HepG2 (cell line): Measurements from ENCODE around the gene VWA7. TPM values are rescaled to one million over a fixed set of nuclear protein-coding genes. Genes with fewer than 3 reads are reported as not detected.
A peak's percentile ranks its signal among the peaks of the same experiment; 100 is the strongest.

ENCODE experiments used
- EP300 ChIP-seq, 3 experiments: sonication (generic) in 1 of 3; formaldehyde crosslinking in 1 of 3; IDR thresholded peaks; 2 replicates each; pipeline versions ENCODE4 v1.5.1 to v1.6.1; 2011 to 2020; ENCODE audit warnings: low read depth in 2 of 3, low read length in 2 of 3, borderline replicate concordance in 1 of 3, improper control_type of control experiment in 1 of 3, mild to moderate bottlenecking in 1 of 3, missing genetic modification reagents in 1 of 3, moderate library complexity in 1 of 3
- GABPA ChIP-seq, 2 experiments: IDR thresholded peaks; 2 replicates each; pipeline ENCODE4 v1.6.1; 2011 to 2016; ENCODE audit warnings: low read depth in 2 of 2, low read length in 1 of 2, missing biosample characterization in 1 of 2, missing genetic modification characterization in 1 of 2
- KDM4B ChIP-seq: sonication (generic); formaldehyde crosslinking; IDR thresholded peaks from 2 replicates; pipeline ENCODE4 v1.4.0; 2020; ENCODE audit warnings: missing genetic modification reagents
- NFIC ChIP-seq: IDR thresholded peaks from 2 replicates; pipeline ENCODE4 v1.6.1; 2012; ENCODE audit warnings: mild to moderate bottlenecking, low read length, inconsistent platforms
- NPAS2 ChIP-seq: sonication (generic); formaldehyde crosslinking; IDR thresholded peaks from 2 replicates; pipeline ENCODE4 v1.8.0; 2022; ENCODE audit warnings: mild to moderate bottlenecking, missing genetic modification reagents, borderline replicate concordance
- ZNF225 ChIP-seq: sonication (generic); formaldehyde crosslinking; IDR thresholded peaks from 2 replicates; pipeline ENCODE4 v1.4.0; 2020; ENCODE audit warnings: mild to moderate bottlenecking, missing genetic modification reagents
- ZNF550 ChIP-seq: sonication (generic); formaldehyde crosslinking; IDR thresholded peaks from 2 replicates; pipeline ENCODE4 v1.4.0; 2020; ENCODE audit warnings: mild to moderate bottlenecking, missing genetic modification reagents, borderline replicate concordance
- polyA plus RNA-seq, 8 experiments: library from polyadenylated mRNA; depleted of rRNA in 3 of 8; stranded (reverse) in 7 of 8; unstranded in 1 of 8; fragments of >200 nt; fragmentation: Illumina TruSeq in 4 of 8; extraction: Trizol in 4 of 8; gene quantifications; 2 replicates each; pipeline versions ENCODE4 v1.2.1 to v1.2.3, GENCODE V29; 2011 to 2016; ENCODE audit warnings: low read depth in 4 of 8, missing spikeins in 1 of 8, mixed read lengths in 1 of 8; ENCODE audit not compliant: insufficient read depth in 1 of 8
- total RNA-seq, 5 experiments: library from RNA; depleted of rRNA; stranded (reverse); fragments of >200 nt; fragmentation: Illumina TruSeq; extraction: Trizol; gene quantifications; 2 replicates each; pipeline ENCODE4 v1.2.3, GENCODE V29; 2016; ENCODE audit warnings: low read depth in 1 of 5
- TF ChIP-seq, protein P1 (sequence below): IDR thresholded peaks from 2 replicates; pipeline ENCODE4 v1.6.1; 2016; ENCODE audit warnings: low read depth, missing genetic modification reagents, missing compliant biosample characterization
- TF ChIP-seq, protein P2 (sequence below): sonication (generic); formaldehyde crosslinking; IDR thresholded peaks from 2 replicates; pipeline ENCODE4 v1.5.1; 2020; ENCODE audit warnings: mild to moderate bottlenecking, missing genetic modification reagents, moderate library complexity
- TF ChIP-seq, protein P3 (sequence below): sonication (generic); formaldehyde crosslinking; IDR thresholded peaks from 2 replicates; pipeline ENCODE4 v1.5.0; 2020; ENCODE audit warnings: missing genetic modification reagents
- TF ChIP-seq, protein P4 (sequence below), 2 experiments: IDR thresholded peaks; 2 replicates each; pipeline ENCODE4 v1.6.1; 2011 to 2012; ENCODE audit warnings: low read length in 2 of 2, borderline replicate concordance in 1 of 2, low read depth in 1 of 2, mild to moderate bottlenecking in 1 of 2, moderate library complexity in 1 of 2
- TF ChIP-seq, protein P5 (sequence below): sonication (generic); formaldehyde crosslinking; IDR thresholded peaks from 2 replicates; pipeline ENCODE4 v1.4.0; 2020; ENCODE audit warnings: missing genetic modification reagents

Gene VWA7
- total and polyA plus RNA-seq, 2 of the 13 experiments (the other 11 are each of a cell fraction or from before 2014, with no cell fraction given) = 0.86 to 3.3 TPM

DNA sequence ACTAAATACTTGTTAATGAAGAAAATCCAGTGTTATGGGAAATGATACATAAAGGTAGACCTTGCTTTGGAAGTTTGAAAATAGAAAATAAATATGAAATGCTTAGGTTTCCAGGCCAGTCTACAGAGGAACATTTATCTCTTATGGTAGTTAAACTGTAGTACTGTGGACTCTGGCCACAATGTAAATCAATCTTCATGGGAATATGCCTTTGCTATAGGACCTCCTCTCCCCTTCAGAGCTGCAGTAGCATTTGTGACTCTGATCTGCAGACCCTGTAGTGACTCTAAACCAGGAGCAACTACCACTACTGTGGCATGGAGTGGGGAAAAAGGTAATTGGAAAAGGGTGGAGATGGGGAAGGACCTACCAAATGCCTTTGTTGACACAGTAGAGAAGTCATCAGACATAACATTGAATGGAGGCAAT lies 42.8 kb upstream of the VWA7 start (continued):
- TF ChIP-seq, protein P1, sequence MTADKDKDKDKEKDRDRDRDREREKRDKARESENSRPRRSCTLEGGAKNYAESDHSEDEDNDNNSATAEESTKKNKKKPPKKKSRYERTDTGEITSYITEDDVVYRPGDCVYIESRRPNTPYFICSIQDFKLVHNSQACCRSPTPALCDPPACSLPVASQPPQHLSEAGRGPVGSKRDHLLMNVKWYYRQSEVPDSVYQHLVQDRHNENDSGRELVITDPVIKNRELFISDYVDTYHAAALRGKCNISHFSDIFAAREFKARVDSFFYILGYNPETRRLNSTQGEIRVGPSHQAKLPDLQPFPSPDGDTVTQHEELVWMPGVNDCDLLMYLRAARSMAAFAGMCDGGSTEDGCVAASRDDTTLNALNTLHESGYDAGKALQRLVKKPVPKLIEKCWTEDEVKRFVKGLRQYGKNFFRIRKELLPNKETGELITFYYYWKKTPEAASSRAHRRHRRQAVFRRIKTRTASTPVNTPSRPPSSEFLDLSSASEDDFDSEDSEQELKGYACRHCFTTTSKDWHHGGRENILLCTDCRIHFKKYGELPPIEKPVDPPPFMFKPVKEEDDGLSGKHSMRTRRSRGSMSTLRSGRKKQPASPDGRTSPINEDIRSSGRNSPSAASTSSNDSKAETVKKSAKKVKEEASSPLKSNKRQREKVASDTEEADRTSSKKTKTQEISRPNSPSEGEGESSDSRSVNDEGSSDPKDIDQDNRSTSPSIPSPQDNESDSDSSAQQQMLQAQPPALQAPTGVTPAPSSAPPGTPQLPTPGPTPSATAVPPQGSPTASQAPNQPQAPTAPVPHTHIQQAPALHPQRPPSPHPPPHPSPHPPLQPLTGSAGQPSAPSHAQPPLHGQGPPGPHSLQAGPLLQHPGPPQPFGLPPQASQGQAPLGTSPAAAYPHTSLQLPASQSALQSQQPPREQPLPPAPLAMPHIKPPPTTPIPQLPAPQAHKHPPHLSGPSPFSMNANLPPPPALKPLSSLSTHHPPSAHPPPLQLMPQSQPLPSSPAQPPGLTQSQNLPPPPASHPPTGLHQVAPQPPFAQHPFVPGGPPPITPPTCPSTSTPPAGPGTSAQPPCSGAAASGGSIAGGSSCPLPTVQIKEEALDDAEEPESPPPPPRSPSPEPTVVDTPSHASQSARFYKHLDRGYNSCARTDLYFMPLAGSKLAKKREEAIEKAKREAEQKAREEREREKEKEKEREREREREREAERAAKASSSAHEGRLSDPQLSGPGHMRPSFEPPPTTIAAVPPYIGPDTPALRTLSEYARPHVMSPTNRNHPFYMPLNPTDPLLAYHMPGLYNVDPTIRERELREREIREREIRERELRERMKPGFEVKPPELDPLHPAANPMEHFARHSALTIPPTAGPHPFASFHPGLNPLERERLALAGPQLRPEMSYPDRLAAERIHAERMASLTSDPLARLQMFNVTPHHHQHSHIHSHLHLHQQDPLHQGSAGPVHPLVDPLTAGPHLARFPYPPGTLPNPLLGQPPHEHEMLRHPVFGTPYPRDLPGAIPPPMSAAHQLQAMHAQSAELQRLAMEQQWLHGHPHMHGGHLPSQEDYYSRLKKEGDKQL = no peak; the same call in 1 of the 2 replicates
- TF ChIP-seq, protein P2, sequence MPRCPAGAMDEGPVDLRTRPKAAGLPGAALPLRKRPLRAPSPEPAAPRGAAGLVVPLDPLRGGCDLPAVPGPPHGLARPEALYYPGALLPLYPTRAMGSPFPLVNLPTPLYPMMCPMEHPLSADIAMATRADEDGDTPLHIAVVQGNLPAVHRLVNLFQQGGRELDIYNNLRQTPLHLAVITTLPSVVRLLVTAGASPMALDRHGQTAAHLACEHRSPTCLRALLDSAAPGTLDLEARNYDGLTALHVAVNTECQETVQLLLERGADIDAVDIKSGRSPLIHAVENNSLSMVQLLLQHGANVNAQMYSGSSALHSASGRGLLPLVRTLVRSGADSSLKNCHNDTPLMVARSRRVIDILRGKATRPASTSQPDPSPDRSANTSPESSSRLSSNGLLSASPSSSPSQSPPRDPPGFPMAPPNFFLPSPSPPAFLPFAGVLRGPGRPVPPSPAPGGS (CRISPR knock-in tag) = no peak
- TF ChIP-seq, protein P3, sequence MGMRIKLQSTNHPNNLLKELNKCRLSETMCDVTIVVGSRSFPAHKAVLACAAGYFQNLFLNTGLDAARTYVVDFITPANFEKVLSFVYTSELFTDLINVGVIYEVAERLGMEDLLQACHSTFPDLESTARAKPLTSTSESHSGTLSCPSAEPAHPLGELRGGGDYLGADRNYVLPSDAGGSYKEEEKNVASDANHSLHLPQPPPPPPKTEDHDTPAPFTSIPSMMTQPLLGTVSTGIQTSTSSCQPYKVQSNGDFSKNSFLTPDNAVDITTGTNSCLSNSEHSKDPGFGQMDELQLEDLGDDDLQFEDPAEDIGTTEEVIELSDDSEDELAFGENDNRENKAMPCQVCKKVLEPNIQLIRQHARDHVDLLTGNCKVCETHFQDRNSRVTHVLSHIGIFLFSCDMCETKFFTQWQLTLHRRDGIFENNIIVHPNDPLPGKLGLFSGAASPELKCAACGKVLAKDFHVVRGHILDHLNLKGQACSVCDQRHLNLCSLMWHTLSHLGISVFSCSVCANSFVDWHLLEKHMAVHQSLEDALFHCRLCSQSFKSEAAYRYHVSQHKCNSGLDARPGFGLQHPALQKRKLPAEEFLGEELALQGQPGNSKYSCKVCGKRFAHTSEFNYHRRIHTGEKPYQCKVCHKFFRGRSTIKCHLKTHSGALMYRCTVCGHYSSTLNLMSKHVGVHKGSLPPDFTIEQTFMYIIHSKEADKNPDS = no peak
- TF ChIP-seq NPAS2 (CRISPR knock-in tag) = no peak
- no peak for TF ChIP-seq ZNF550 (CRISPR knock-in tag)
- TF ChIP-seq, protein P4, sequence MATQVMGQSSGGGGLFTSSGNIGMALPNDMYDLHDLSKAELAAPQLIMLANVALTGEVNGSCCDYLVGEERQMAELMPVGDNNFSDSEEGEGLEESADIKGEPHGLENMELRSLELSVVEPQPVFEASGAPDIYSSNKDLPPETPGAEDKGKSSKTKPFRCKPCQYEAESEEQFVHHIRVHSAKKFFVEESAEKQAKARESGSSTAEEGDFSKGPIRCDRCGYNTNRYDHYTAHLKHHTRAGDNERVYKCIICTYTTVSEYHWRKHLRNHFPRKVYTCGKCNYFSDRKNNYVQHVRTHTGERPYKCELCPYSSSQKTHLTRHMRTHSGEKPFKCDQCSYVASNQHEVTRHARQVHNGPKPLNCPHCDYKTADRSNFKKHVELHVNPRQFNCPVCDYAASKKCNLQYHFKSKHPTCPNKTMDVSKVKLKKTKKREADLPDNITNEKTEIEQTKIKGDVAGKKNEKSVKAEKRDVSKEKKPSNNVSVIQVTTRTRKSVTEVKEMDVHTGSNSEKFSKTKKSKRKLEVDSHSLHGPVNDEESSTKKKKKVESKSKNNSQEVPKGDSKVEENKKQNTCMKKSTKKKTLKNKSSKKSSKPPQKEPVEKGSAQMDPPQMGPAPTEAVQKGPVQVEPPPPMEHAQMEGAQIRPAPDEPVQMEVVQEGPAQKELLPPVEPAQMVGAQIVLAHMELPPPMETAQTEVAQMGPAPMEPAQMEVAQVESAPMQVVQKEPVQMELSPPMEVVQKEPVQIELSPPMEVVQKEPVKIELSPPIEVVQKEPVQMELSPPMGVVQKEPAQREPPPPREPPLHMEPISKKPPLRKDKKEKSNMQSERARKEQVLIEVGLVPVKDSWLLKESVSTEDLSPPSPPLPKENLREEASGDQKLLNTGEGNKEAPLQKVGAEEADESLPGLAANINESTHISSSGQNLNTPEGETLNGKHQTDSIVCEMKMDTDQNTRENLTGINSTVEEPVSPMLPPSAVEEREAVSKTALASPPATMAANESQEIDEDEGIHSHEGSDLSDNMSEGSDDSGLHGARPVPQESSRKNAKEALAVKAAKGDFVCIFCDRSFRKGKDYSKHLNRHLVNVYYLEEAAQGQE (IDR thresholded peaks at IDR 0.05; ENCODE audit: borderline replicate concordance in 1 of 2, low read depth in 1 of 2, low read length in 2 of 2) = no peak
- TF ChIP-seq ZNF225 (CRISPR knock-in tag) = no peak
- no peak for TF ChIP-seq KDM4B (CRISPR knock-in tag)
- TF ChIP-seq GABPA (IDR thresholded peaks at IDR 0.05; ENCODE audit: low read depth, low read length) = no peak
- TF ChIP-seq GABPA (CRISPR knock-in tag; IDR thresholded peaks at IDR 0.05; ENCODE audit: low read depth) = no peak
- TF ChIP-seq, protein P5, sequence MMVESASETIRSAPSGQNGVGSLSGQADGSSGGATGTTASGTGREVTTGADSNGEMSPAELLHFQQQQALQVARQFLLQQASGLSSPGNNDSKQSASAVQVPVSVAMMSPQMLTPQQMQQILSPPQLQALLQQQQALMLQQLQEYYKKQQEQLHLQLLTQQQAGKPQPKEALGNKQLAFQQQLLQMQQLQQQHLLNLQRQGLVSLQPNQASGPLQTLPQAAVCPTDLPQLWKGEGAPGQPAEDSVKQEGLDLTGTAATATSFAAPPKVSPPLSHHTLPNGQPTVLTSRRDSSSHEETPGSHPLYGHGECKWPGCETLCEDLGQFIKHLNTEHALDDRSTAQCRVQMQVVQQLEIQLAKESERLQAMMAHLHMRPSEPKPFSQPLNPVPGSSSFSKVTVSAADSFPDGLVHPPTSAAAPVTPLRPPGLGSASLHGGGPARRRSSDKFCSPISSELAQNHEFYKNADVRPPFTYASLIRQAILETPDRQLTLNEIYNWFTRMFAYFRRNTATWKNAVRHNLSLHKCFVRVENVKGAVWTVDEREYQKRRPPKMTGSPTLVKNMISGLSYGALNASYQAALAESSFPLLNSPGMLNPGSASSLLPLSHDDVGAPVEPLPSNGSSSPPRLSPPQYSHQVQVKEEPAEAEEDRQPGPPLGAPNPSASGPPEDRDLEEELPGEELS = peak; percentile 10; the same call in 1 of the 2 replicates
- no peak for TF ChIP-seq EP300 (IDR thresholded peaks at IDR 0.05; ENCODE audit: low read depth in 2 of 2, low read length in 2 of 2)
- no peak for TF ChIP-seq EP300 (CRISPR knock-in tag; IDR thresholded peaks at IDR 0.05; ENCODE audit: borderline replicate concordance)
- TF ChIP-seq NFIC = 0 out of 2 replicates have a peak, but pooled peaks have one; percentile 55
